HepG2 (cell line): ENCODE measurements around the gene GPR17. TPM values are rescaled to one million over a fixed set of nuclear protein-coding genes. Genes with fewer than 3 reads are reported as not detected.

Source experiments
- IKZF4 ChIP-seq: sonication (generic); formaldehyde crosslinking; IDR thresholded peaks from 2 replicates; pipeline ENCODE4 v1.5.1; 2020; ENCODE audit warnings: borderline replicate concordance, mild to moderate bottlenecking, low read depth, missing genetic modification reagents; ENCODE audit errors: not compliant biosample characterization
- KAT7 ChIP-seq: IDR thresholded peaks from 2 replicates; pipeline ENCODE4 v1.6.1; 2018; ENCODE audit warnings: borderline replicate concordance, missing compliant biosample characterization
- KDM2A ChIP-seq: sonication (generic); formaldehyde crosslinking; IDR thresholded peaks from 2 replicates; pipeline ENCODE4 v1.4.0; 2020; ENCODE audit warnings: low read depth, missing genetic modification reagents, borderline replicate concordance
- SAP130 ChIP-seq: IDR thresholded peaks from 2 replicates; pipeline ENCODE4 v1.6.1; 2016; ENCODE audit warnings: low read depth
- SOX6 ChIP-seq, 2 experiments: fragments of 450-650 bp in 1 of 2; sonication (generic) in 1 of 2; formaldehyde crosslinking in 1 of 2; IDR thresholded peaks; 2 replicates each; pipeline versions ENCODE4 v1.4.0 to v1.6.1; 2017 to 2020; ENCODE audit warnings: antibody characterized with exemption in 1 of 2, mild to moderate bottlenecking in 1 of 2, missing genetic modification reagents in 1 of 2
- SP2 ChIP-seq: sonication (generic); formaldehyde crosslinking; IDR thresholded peaks from 2 replicates; pipeline ENCODE4 v1.5.1; 2020; ENCODE audit warnings: mild to moderate bottlenecking, missing genetic modification reagents
- XRCC5 ChIP-seq: fragments of 200-400 bp; formaldehyde crosslinking; optimal IDR thresholded peaks from 2 replicates; pipeline ENCODE3; 2017; ENCODE audit warnings: mild to moderate bottlenecking, low read length
- ZFY ChIP-seq: sonication (generic); formaldehyde crosslinking; IDR thresholded peaks from 2 replicates; pipeline ENCODE4 v1.4.0; 2020; ENCODE audit warnings: missing genetic modification reagents
- ZNF253 ChIP-seq: sonication (generic); formaldehyde crosslinking; IDR thresholded peaks from 2 replicates; pipeline ENCODE4 v1.8.0; 2022; ENCODE audit warnings: mild to moderate bottlenecking, missing genetic modification reagents, borderline replicate concordance
- ZNF616 ChIP-seq: sonication (generic); formaldehyde crosslinking; IDR thresholded peaks from 2 replicates; pipeline ENCODE4 v1.5.0; 2020; ENCODE audit warnings: low read depth, mild to moderate bottlenecking, missing genetic modification reagents
- ZNF841 ChIP-seq: sonication (generic); formaldehyde crosslinking; IDR thresholded peaks from 2 replicates; pipeline ENCODE4 v1.8.1; 2023; ENCODE audit warnings: missing genetic modification reagents, borderline replicate concordance
- polyA plus RNA-seq, 8 experiments: library from polyadenylated mRNA; depleted of rRNA in 3 of 8; stranded (reverse) in 7 of 8; unstranded in 1 of 8; fragments of >200 nt; fragmentation: Illumina TruSeq in 4 of 8; extraction: Trizol in 4 of 8; gene quantifications; 2 replicates each; pipeline versions ENCODE4 v1.2.1 to v1.2.3, GENCODE V29; 2011 to 2016; ENCODE audit warnings: low read depth in 4 of 8, missing spikeins in 1 of 8, mixed read lengths in 1 of 8; ENCODE audit not compliant: insufficient read depth in 1 of 8
- total RNA-seq, 5 experiments: library from RNA; depleted of rRNA; stranded (reverse); fragments of >200 nt; fragmentation: Illumina TruSeq; extraction: Trizol; gene quantifications; 2 replicates each; pipeline ENCODE4 v1.2.3, GENCODE V29; 2016; ENCODE audit warnings: low read depth in 1 of 5
- TF ChIP-seq, protein P1 (sequence below): sonication (generic); formaldehyde crosslinking; IDR thresholded peaks from 2 replicates; pipeline ENCODE4 v1.5.0; 2020; ENCODE audit warnings: missing genetic modification reagents, mild to moderate bottlenecking, borderline replicate concordance
- TF ChIP-seq, protein P2 (sequence below): sonication (generic); formaldehyde crosslinking; IDR thresholded peaks from 2 replicates; pipeline ENCODE4 v1.8.1; 2023; ENCODE audit warnings: mild to moderate bottlenecking, moderate library complexity, missing genetic modification reagents
- TF ChIP-seq, protein P3 (sequence below): sonication (generic); formaldehyde crosslinking; IDR thresholded peaks from 2 replicates; pipeline ENCODE4 v1.8.1; 2023; ENCODE audit warnings: missing genetic modification reagents, inconsistent platforms, borderline replicate concordance
- TF ChIP-seq, protein P4 (sequence below): sonication (generic); formaldehyde crosslinking; IDR thresholded peaks from 2 replicates; pipeline ENCODE4 v1.4.0; 2020; ENCODE audit warnings: missing genetic modification reagents, borderline replicate concordance
- TF ChIP-seq, protein P5 (sequence below): sonication (generic); formaldehyde crosslinking; IDR thresholded peaks from 2 replicates; pipeline ENCODE4 v1.4.0; 2020; ENCODE audit warnings: missing genetic modification reagents

Gene GPR17
- total and polyA plus RNA-seq, 2 of the 13 experiments (the other 11 are each of a cell fraction or from before 2014, with no cell fraction given), result not detected

DNA sequence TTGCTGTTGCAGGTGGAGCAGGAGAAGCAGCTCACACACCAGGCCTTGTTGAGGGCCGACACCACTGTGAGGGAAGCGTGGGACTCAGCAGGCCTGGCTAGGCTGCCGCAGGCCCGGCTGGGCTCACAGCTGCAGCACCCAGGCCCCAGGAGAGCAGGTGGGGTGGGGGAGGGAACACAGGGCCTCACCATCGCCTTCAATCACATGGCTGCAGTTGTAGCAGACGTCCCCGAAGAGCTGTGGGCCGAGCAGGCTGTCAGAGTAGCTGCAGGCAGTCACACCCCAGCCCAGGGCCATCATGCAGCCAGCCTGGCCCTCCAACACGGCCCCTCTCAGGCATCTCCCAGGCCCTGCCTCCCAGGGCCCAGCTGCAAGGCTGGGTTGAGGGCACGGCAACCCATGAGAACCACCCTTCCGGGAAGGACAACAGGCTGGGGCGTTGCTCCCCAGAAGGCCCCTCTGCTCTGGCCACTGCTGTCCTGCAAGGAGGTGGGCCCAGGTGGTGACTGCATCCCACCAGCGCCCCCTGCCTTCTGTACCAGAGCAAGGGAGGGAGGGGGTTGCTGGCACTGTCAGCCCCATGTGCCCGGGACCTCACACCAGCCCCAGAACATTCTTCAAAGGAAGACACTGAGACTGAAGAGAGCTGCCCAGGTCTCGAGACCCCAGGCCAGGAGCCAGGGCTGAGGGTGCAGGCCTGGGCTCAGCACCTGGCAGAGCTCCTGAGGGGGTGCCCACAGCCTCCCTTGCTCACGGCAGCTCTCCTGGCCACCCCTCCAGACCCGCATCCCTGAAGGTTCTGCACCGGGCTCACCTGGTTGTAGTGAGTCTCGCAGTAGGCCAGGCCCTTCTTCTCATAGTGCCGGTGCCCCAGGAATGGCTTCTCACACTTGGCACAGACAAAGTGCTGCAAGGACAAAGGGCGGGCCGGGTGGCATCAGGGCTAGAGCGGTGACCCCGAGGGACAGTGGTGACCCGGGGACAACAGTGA lies 5.6 kb upstream of the GPR17 start (continued):
- TF ChIP-seq XRCC5 (no peak), ZFY (CRISPR knock-in tag) (peak; percentile 74), ZNF616 (CRISPR knock-in tag) (no peak), SP2 (CRISPR knock-in tag) (no peak), KDM2A (peak; percentile 34; the same call in 1 of the 2 replicates), KAT7 (no peak), IKZF4 (no peak), SOX6 (IDR thresholded peaks at IDR 0.05) (no peak), SOX6 (CRISPR knock-in tag; IDR thresholded peaks at IDR 0.05) (no peak), ZNF841 (CRISPR knock-in tag) (no peak), SAP130 (peak; percentile 47), ZNF253 (CRISPR knock-in tag) (no peak)
- TF ChIP-seq, protein P1, sequence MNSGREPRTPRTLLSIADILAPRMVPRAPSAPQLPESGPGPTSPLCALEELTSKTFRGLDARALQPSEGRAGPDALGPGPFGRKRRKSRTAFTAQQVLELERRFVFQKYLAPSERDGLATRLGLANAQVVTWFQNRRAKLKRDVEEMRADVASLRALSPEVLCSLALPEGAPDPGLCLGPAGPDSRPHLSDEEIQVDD (CRISPR knock-in tag), result 0 out of 2 replicates have a peak, but pooled peaks have one; percentile 27
- TF ChIP-seq, protein P2, sequence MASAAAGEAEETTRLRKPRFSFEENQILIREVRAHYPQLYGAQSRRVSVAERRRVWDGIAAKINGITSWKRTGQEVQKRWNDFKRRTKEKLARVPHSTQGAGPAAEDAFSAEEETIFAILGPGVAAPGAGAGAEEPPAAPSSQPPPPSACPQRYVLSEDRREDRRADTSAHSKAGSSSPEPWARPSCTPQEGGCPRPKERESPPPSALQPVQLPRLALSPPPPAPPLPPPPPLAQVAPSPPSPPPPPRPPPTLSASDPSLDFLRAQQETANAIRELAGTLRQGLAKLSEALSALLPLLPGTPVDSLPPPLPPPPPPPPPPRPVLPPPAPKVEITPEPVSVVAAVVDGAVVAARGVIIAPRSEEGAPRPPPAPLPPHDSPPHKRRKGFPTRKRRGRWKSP (CRISPR knock-in tag), result no peak
- TF ChIP-seq, protein P3, sequence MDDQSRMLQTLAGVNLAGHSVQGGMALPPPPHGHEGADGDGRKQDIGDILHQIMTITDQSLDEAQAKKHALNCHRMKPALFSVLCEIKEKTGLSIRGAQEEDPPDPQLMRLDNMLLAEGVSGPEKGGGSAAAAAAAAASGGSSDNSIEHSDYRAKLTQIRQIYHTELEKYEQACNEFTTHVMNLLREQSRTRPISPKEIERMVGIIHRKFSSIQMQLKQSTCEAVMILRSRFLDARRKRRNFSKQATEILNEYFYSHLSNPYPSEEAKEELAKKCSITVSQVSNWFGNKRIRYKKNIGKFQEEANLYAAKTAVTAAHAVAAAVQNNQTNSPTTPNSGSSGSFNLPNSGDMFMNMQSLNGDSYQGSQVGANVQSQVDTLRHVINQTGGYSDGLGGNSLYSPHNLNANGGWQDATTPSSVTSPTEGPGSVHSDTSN (CRISPR knock-in tag), result no peak
- TF ChIP-seq, protein P4, sequence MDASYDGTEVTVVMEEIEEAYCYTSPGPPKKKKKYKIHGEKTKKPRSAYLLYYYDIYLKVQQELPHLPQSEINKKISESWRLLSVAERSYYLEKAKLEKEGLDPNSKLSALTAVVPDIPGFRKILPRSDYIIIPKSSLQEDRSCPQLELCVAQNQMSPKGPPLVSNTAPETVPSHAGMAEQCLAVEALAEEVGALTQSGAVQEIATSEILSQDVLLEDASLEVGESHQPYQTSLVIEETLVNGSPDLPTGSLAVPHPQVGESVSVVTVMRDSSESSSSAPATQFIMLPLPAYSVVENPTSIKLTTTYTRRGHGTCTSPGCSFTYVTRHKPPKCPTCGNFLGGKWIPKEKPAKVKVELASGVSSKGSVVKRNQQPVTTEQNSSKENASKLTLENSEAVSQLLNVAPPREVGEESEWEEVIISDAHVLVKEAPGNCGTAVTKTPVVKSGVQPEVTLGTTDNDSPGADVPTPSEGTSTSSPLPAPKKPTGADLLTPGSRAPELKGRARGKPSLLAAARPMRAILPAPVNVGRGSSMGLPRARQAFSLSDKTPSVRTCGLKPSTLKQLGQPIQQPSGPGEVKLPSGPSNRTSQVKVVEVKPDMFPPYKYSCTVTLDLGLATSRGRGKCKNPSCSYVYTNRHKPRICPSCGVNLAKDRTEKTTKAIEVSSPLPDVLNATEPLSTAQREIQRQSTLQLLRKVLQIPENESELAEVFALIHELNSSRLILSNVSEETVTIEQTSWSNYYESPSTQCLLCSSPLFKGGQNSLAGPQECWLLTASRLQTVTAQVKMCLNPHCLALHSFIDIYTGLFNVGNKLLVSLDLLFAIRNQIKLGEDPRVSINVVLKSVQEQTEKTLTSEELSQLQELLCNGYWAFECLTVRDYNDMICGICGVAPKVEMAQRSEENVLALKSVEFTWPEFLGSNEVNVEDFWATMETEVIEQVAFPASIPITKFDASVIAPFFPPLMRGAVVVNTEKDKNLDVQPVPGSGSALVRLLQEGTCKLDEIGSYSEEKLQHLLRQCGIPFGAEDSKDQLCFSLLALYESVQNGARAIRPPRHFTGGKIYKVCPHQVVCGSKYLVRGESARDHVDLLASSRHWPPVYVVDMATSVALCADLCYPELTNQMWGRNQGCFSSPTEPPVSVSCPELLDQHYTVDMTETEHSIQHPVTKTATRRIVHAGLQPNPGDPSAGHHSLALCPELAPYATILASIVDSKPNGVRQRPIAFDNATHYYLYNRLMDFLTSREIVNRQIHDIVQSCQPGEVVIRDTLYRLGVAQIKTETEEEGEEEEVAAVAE, result no peak
- TF ChIP-seq, protein P5, sequence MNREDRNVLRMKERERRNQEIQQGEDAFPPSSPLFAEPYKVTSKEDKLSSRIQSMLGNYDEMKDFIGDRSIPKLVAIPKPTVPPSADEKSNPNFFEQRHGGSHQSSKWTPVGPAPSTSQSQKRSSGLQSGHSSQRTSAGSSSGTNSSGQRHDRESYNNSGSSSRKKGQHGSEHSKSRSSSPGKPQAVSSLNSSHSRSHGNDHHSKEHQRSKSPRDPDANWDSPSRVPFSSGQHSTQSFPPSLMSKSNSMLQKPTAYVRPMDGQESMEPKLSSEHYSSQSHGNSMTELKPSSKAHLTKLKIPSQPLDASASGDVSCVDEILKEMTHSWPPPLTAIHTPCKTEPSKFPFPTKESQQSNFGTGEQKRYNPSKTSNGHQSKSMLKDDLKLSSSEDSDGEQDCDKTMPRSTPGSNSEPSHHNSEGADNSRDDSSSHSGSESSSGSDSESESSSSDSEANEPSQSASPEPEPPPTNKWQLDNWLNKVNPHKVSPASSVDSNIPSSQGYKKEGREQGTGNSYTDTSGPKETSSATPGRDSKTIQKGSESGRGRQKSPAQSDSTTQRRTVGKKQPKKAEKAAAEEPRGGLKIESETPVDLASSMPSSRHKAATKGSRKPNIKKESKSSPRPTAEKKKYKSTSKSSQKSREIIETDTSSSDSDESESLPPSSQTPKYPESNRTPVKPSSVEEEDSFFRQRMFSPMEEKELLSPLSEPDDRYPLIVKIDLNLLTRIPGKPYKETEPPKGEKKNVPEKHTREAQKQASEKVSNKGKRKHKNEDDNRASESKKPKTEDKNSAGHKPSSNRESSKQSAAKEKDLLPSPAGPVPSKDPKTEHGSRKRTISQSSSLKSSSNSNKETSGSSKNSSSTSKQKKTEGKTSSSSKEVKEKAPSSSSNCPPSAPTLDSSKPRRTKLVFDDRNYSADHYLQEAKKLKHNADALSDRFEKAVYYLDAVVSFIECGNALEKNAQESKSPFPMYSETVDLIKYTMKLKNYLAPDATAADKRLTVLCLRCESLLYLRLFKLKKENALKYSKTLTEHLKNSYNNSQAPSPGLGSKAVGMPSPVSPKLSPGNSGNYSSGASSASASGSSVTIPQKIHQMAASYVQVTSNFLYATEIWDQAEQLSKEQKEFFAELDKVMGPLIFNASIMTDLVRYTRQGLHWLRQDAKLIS (CRISPR knock-in tag), result no peak
